H1 (cell line): ENCODE data around the gene ANKRD31. TPM values are rescaled to one million over a fixed set of nuclear protein-coding genes. Genes with fewer than 3 reads are reported as not detected.
A peak's percentile ranks its signal among the peaks of the same experiment; 100 is the strongest.

Source experiments
- CTCF ChIA-PET: fragments of 300-600 bp; sonication (Branson Sonifier 250); formaldehyde crosslinking; loops from one replicate; lab custom pipeline; 2021; ENCODE audit not compliant: partially characterized antibody; lab: Charles Lee
- POLR2A ChIA-PET: fragments of 300-600 bp; sonication (Branson Sonifier 250); formaldehyde crosslinking; loops from one replicate; lab custom pipeline; 2021; ENCODE audit warnings: inconsistent platforms; ENCODE audit not compliant: partially characterized antibody; lab: Charles Lee
- DNase-seq, 2 experiments: peaks; one replicate each; pipeline versions ENCODE4 v3.0.0 to v3.0.0-alpha.2; 2010 to 2022; ENCODE audit warnings: low spot score in 2 of 2, low read depth in 1 of 2, mixed read lengths in 1 of 2
- FAIRE-seq: peaks from 2 replicates; lab custom pipeline; 2011; peaks lifted over from hg19 to GRCh38; lab: Jason Lieb, UNC
- H2AFZ ChIP-seq: 2 replicates; pipeline ENCODE4 v1.8.1; 2012; ENCODE audit warnings: low read length, inconsistent platforms
- H2AK5ac ChIP-seq: 2 replicates; pipeline ENCODE4 v1.6.1; 2013; ENCODE audit warnings: low read depth, low read length
- H2BK120ac ChIP-seq: replicated peaks from 2 replicates; pipeline ENCODE3; 2013; ENCODE audit warnings: low read depth, low read length, inconsistent platforms
- H2BK12ac ChIP-seq: 2 replicates; pipeline ENCODE4 v1.6.1; 2013; ENCODE audit warnings: low read depth, low read length
- H2BK15ac ChIP-seq: 2 replicates; pipeline ENCODE4 v1.6.1; 2013; ENCODE audit warnings: low read length
- H2BK20ac ChIP-seq: 2 replicates; pipeline ENCODE4 v1.6.1; 2013; ENCODE audit warnings: low read length
- H2BK5ac ChIP-seq: 2 replicates; pipeline ENCODE4 v1.6.1; 2013; ENCODE audit warnings: low read depth, low read length
- H3K14ac ChIP-seq: 2 replicates; pipeline ENCODE4 v1.6.1; 2013; ENCODE audit warnings: inconsistent platforms; ENCODE audit not compliant: insufficient read length
- H3K18ac ChIP-seq: 2 replicates; pipeline ENCODE4 v1.6.1; 2013; ENCODE audit warnings: low read length; ENCODE audit errors: extremely low read depth
- H3K23ac ChIP-seq: 2 replicates; pipeline ENCODE4 v1.6.1; 2013; ENCODE audit warnings: inconsistent platforms; ENCODE audit not compliant: insufficient read length
- H3K23me2 ChIP-seq: 2 replicates; pipeline ENCODE4 v1.6.1; 2013; ENCODE audit warnings: low read depth, low read length
- H3K27ac ChIP-seq: 2 replicates; pipeline ENCODE4 v1.6.1; 2011; ENCODE audit warnings: low read depth, low read length, inconsistent platforms
- H3K27me3 ChIP-seq, 4 experiments: replicated peaks in 1 of 4; 1 replicate in 1 of 4; 2 replicates in 3 of 4; pipeline versions ENCODE4 v1.6.1 to v1.8.1; 2011 to 2013; ENCODE audit warnings: low read length in 3 of 4, mild to moderate bottlenecking in 3 of 4, inconsistent platforms in 2 of 4, mixed read lengths in 2 of 4, moderate library complexity in 1 of 4; ENCODE audit not compliant: control insufficient read depth in 3 of 4, insufficient read depth in 3 of 4; ENCODE audit errors: extremely low read depth in 1 of 4
- H3K36me3 ChIP-seq, 4 experiments: 2 replicates each; pipeline versions ENCODE4 v1.6.1 to v1.8.1; 2011 to 2013; ENCODE audit warnings: mild to moderate bottlenecking in 4 of 4, low read length in 3 of 4, moderate library complexity in 2 of 4, control low read depth in 1 of 4, inconsistent platforms in 1 of 4; ENCODE audit not compliant: insufficient read depth in 4 of 4, control insufficient read depth in 2 of 4
- H3K4ac ChIP-seq: replicated peaks from 2 replicates; pipeline ENCODE3; 2013; ENCODE audit warnings: low read length, low read depth, mixed read lengths, inconsistent platforms; ENCODE audit not compliant: insufficient read length
- H3K4me1 ChIP-seq, 4 experiments: replicated peaks in 1 of 4; 1 replicate in 1 of 4; 2 replicates in 3 of 4; pipeline versions ENCODE4 v1.6.1 to v1.8.1; 2011 to 2013; ENCODE audit warnings: low read length in 3 of 4, inconsistent platforms in 2 of 4, mixed read lengths in 1 of 4; ENCODE audit not compliant: insufficient read depth in 4 of 4, control insufficient read depth in 3 of 4
- H3K4me2 ChIP-seq, 2 experiments: 2 replicates each; pipeline versions ENCODE4 v1.6.1 to v1.8.1; 2011 to 2013; ENCODE audit warnings: low read depth in 2 of 2, low read length in 2 of 2, control low read depth in 1 of 2, inconsistent platforms in 1 of 2, mild to moderate bottlenecking in 1 of 2; ENCODE audit not compliant: insufficient read depth in 1 of 2
- H3K4me3 ChIP-seq, 4 experiments: fragments of 200-600, 300-600 bp in 1 of 4; sonication (generic), shearing (Covaris generic), sonication (Bioruptor Twin) in 1 of 4; 2 replicates each; pipeline versions ENCODE4 v1.5.1 to v1.8.1; 2011 to 2016; ENCODE audit warnings: low read length in 4 of 4, low read depth in 3 of 4, control low read depth in 2 of 4, inconsistent platforms in 2 of 4, mild to moderate bottlenecking in 2 of 4, mixed read lengths in 1 of 4, moderate library complexity in 1 of 4; ENCODE audit not compliant: insufficient read depth in 2 of 4; ENCODE audit errors: extremely low read depth in 1 of 4
- H3K56ac ChIP-seq: replicated peaks from 2 replicates; pipeline ENCODE3; 2013; ENCODE audit warnings: low read depth, mild to moderate bottlenecking, mixed read lengths, low read length, inconsistent platforms; ENCODE audit not compliant: insufficient read length
- H3K79me1 ChIP-seq: 2 replicates; pipeline ENCODE4 v1.6.1; 2013; ENCODE audit warnings: low read depth, low read length, control low read depth
- H3K79me2 ChIP-seq, 2 experiments: 2 replicates each; pipeline versions ENCODE4 v1.6.1 to v1.8.1; 2012 to 2013; ENCODE audit warnings: low read length in 2 of 2, mild to moderate bottlenecking in 2 of 2, inconsistent platforms in 1 of 2; ENCODE audit not compliant: insufficient read depth in 2 of 2, control insufficient read depth in 1 of 2
- H3K9ac ChIP-seq, 4 experiments: replicated peaks in 1 of 4; 1 replicate in 1 of 4; 2 replicates in 3 of 4; pipeline versions ENCODE4 v1.6.1 to v1.8.1; 2011 to 2013; ENCODE audit warnings: low read depth in 3 of 4, low read length in 3 of 4, control low read depth in 2 of 4, mild to moderate bottlenecking in 2 of 4, moderate library complexity in 2 of 4, inconsistent platforms in 1 of 4; ENCODE audit errors: extremely low read depth in 1 of 4
- H3K9me3 ChIP-seq, 2 experiments: 2 replicates each; pipeline versions ENCODE4 v1.6.1 to v1.8.1; 2012 to 2013; ENCODE audit warnings: mild to moderate bottlenecking in 2 of 2, moderate library complexity in 2 of 2, control low read depth in 1 of 2, inconsistent platforms in 1 of 2, low read depth in 1 of 2, low read length in 1 of 2, mixed read lengths in 1 of 2; ENCODE audit not compliant: insufficient read depth in 2 of 2
- H4K20me1 ChIP-seq, 2 experiments: replicated peaks in 1 of 2; 2 replicates each; pipeline versions ENCODE3 to v1.8.1; 2011 to 2013; ENCODE audit warnings: inconsistent platforms in 2 of 2, low read length in 2 of 2, mild to moderate bottlenecking in 1 of 2; ENCODE audit not compliant: insufficient read depth in 2 of 2, control insufficient read depth in 1 of 2
- H4K5ac ChIP-seq: 2 replicates; pipeline ENCODE4 v1.6.1; 2013; ENCODE audit warnings: low read length, low read depth, mixed read lengths, inconsistent platforms; ENCODE audit not compliant: insufficient read length
- H4K8ac ChIP-seq: 2 replicates; pipeline ENCODE4 v1.8.0; 2013; ENCODE audit warnings: mild to moderate bottlenecking, moderate library complexity, low read length, inconsistent platforms; ENCODE audit not compliant: insufficient read depth; ENCODE audit errors: extremely low read depth
- H4K91ac ChIP-seq: replicated peaks from 2 replicates; pipeline ENCODE3; 2013; ENCODE audit warnings: low read length, mixed read lengths, inconsistent platforms; ENCODE audit not compliant: insufficient read length
- CTCF ChIP-seq, 3 experiments: IDR thresholded peaks; 1 replicate in 2 of 3; 2 replicates in 1 of 3; pipeline versions ENCODE4 v1.5.1 to v1.6.1; 2011; ENCODE audit warnings: low read length in 3 of 3, mild to moderate bottlenecking in 3 of 3, inconsistent platforms in 2 of 3, low read depth in 1 of 3, moderate library complexity in 1 of 3; ENCODE audit not compliant: insufficient read depth in 1 of 3; ENCODE audit errors: control extremely low read depth in 1 of 3
- POLR2A ChIP-seq, 2 experiments: IDR thresholded peaks; 1 replicate in 1 of 2; 2 replicates in 1 of 2; pipeline ENCODE4 v1.6.1; 2011; ENCODE audit warnings: low read depth in 2 of 2, low read length in 2 of 2, mild to moderate bottlenecking in 2 of 2; ENCODE audit errors: control extremely low read depth in 1 of 2
- RAD21 ChIP-seq, 2 experiments: IDR thresholded peaks in 1 of 2; conservative IDR thresholded peaks in 1 of 2; 2 replicates each; pipeline ENCODE4 v1.6.1; 2011; ENCODE audit warnings: low read depth in 2 of 2, low read length in 2 of 2, improper control_type of control experiment in 1 of 2, inconsistent platforms in 1 of 2, mild to moderate bottlenecking in 1 of 2, moderate library complexity in 1 of 2
- polyA plus RNA-seq, 7 experiments: library from polyadenylated mRNA; depleted of rRNA in 3 of 7; stranded (reverse) in 5 of 7; unstranded in 2 of 7; fragments of >200 nt in 5 of 7; fragments of 200-250 nt in 2 of 7; gene quantifications; 1 replicate in 5 of 7; 2 replicates in 1 of 7; 4 replicates in 1 of 7; pipeline versions ENCODE4 v1.2.1 to v1.2.3, GENCODE V29; 2011 to 2013; ENCODE audit warnings: missing spikeins in 2 of 7, mixed read lengths in 2 of 7
- total RNA-seq: library from RNA; stranded (reverse); fragmentation: NEBNext Ultra II Directional; extraction: Animal tissue kit (Norgen Biotek cat#: 25700); gene quantifications from 2 replicates; pipeline ENCODE4 v1.2.1, GENCODE V29; 2021

The ANKRD31 gene
- total and polyA plus RNA-seq, 2 of the 8 experiments (the other 6 are each of a cell fraction or from before 2014, with no cell fraction given), result 0.05 to 0.06 TPM

GRCh38 chr5:75167345-75167744, 69.3 kb downstream of the ANKRD31 start:
- Histone ChIP-seq H3K4me3 (no peak overlapping the region), H2BK120ac (no peak overlapping the region), H2BK15ac (no peak overlapping the region), H3K14ac (no peak overlapping the region), H3K4me2 (no peak overlapping the region), H3K23me2 (no peaks in the 10 kb centered on the region), H3K79me1 (no peaks in the 10 kb centered on the region), H3K36me3 (no peaks in the 10 kb centered on the region), H4K5ac (no peak overlapping the region), H2AFZ (no peak overlapping the region), H2BK12ac (no peak overlapping the region), H2BK5ac (no peak overlapping the region), H3K23ac (no peak overlapping the region), H3K4ac (no peak overlapping the region), H4K20me1 (no peaks in the 10 kb centered on the region), H3K79me2 (no peaks in the 10 kb centered on the region), H3K27ac (no peak overlapping the region), H4K91ac (no peak overlapping the region), H3K18ac (no peak overlapping the region), H3K4me1 (no peaks in the 10 kb centered on the region), H3K9me3 (peaks cover 0 to 2% of the 10 kb centered on the region in 2 experiments; a peak in 1 of 4 replicates), H3K27me3 (no peaks in the 10 kb centered on the region), H2AK5ac (no peak overlapping the region), H4K8ac (no peak overlapping the region), H3K56ac (no peak overlapping the region), H3K9ac (no peak overlapping the region), H2BK20ac (no peak overlapping the region)
- CTCF ChIA-PET, result interaction anchor here (0.7 to 3.1 kb wide), 9 partner anchors 9 to 175 kb away, joined by 3 to 12 read pairs (median 4); no protein-coding TSS in a partner anchor
- TF ChIP-seq POLR2A (IDR thresholded peaks at IDR 0.05; ENCODE audit: control extremely low read depth in 1 of 2, low read depth in 2 of 2, low read length in 2 of 2), result no peak
- TF ChIP-seq CTCF (IDR thresholded peaks at IDR 0.05; ENCODE audit: control extremely low read depth in 1 of 3, insufficient read depth in 1 of 3, low read depth in 1 of 3, low read length in 3 of 3), result peak in 2 of 3 experiments; percentile 70 to 87; a peak in 3 of 4 replicates
- TF ChIP-seq RAD21 (IDR thresholded peaks at IDR 0.05 in 1 of 2, conservative IDR thresholded peaks at IDR 0.05 in 1 of 2; ENCODE audit: low read depth in 2 of 2, low read length in 2 of 2), result peak; percentile 39 to 52
- POLR2A ChIA-PET, result no interaction called here
- no peak for DNase-seq
- peak; percentile 90 for FAIRE-seq
